KMS-11 (cell line): ENCODE data around the gene DNAJC16.

Experiments
- H2AFZ ChIP-seq: fragments of 200-600 bp; sonication (generic); 2 replicates; pipeline ENCODE4 v1.6.1; 2016; ENCODE audit warnings: antibody characterized with exemption, mixed run types, low read depth
- H3K27ac ChIP-seq: fragments of 200-600 bp; sonication (generic); 2 replicates; pipeline ENCODE4 v1.6.1; 2016; ENCODE audit warnings: mild to moderate bottlenecking, mixed run types
- H3K27me3 ChIP-seq: fragments of 200-600 bp; sonication (generic); 2 replicates; pipeline ENCODE4 v1.6.1; 2017; ENCODE audit warnings: mild to moderate bottlenecking, low read depth, mixed run types, moderate library complexity; ENCODE audit not compliant: insufficient read depth
- H3K36me3 ChIP-seq: fragments of 200-600 bp; sonication (generic); 2 replicates; pipeline ENCODE4 v1.6.1; 2017; ENCODE audit warnings: mild to moderate bottlenecking, mixed run types; ENCODE audit not compliant: insufficient read depth
- H3K4me1 ChIP-seq: fragments of 200-600 bp; sonication (generic); 2 replicates; pipeline ENCODE4 v1.6.1; 2016; ENCODE audit warnings: mild to moderate bottlenecking, low read depth, mixed run types; ENCODE audit not compliant: poor library complexity, severe bottlenecking
- H3K4me2 ChIP-seq: fragments of 200-600 bp; sonication (generic); 2 replicates; pipeline ENCODE4 v1.7.0; 2016; ENCODE audit warnings: mild to moderate bottlenecking, mixed run types
- H3K4me3 ChIP-seq: fragments of 200-600 bp; sonication (generic); IDR thresholded peaks from 2 replicates; pipeline ENCODE4 v1.6.1; 2017; ENCODE audit warnings: low read depth, low read length, mixed read lengths; ENCODE audit not compliant: insufficient read depth
- H3K79me2 ChIP-seq: fragments of 200-600 bp; sonication (generic); 2 replicates; pipeline ENCODE4 v1.6.1; 2016; ENCODE audit warnings: low read depth, mixed run types; ENCODE audit not compliant: insufficient read depth
- H3K9ac ChIP-seq: fragments of 200-600 bp; sonication (generic); 2 replicates; pipeline ENCODE4 v1.6.1; 2016; ENCODE audit warnings: mild to moderate bottlenecking, mixed run types
- H4K20me1 ChIP-seq: fragments of 200-600 bp; sonication (generic); 2 replicates; pipeline ENCODE4 v1.6.1; 2016; ENCODE audit warnings: mild to moderate bottlenecking, mixed run types; ENCODE audit not compliant: insufficient read depth
- CTCF ChIP-seq: fragments of 200-600 bp; sonication (generic); conservative IDR thresholded peaks from 2 replicates; pipeline ENCODE4 v1.6.1; 2017; ENCODE audit warnings: low read depth, mild to moderate bottlenecking, antibody characterized with exemption, low read length, moderate library complexity, mixed read lengths

Gene DNAJC16

DNA sequence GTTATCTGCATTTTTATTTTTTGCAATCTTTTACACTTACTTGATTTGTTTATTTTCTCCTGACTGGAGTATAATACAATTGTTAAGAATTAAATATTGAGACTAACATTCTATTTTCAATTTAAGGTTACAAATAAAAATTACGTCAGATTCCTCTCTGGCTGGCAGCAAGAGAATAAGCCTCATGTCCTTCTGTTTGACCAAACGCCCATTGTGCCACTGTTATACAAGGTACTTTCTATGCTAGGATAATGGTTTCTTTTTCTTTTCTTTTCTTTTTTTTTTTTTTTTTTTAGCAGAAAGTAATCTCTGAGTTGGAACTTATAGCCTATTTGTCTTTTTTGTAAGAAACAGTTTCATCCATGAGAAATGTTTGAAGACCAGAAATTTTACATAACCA lies 20.0 kb downstream of the DNAJC16 start:
- Histone ChIP-seq H2AFZ (no peak overlapping the region), H3K4me3 (no peak overlapping the region), H3K4me2 (no peak overlapping the region), H3K27ac (no peak overlapping the region), H4K20me1 (no peaks in the 10 kb centered on the region), H3K79me2 (no peaks in the 10 kb centered on the region), H3K36me3 (no peaks in the 10 kb centered on the region), H3K27me3 (no peaks in the 10 kb centered on the region), H3K9ac (no peak overlapping the region), H3K4me1 (peaks cover 29% of the 10 kb centered on the region)
- no peak for TF ChIP-seq CTCF

DNA sequence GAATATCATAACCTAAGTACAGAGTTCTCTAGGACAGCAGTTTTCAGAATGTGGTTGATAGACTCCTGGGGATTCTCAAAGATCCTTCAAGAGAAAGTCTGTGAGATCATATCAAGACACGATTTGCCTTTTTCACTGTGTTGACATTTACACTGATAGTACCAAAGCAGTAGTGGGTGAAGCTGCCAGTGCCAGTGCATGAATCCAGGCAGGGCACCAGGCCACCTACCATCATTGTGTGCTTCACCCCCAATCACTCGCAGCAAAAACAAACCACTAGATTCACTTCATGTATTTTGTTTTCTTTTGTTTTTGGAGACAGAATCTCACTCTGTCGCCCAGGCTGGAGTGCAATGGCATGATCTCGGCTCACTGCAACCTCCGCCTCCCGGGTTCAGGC lies 23.9 kb downstream of the DNAJC16 start:
- no peak overlapping the region for H2AFZ ChIP-seq
- no peak overlapping the region for H3K4me2 ChIP-seq
- peaks cover 29% of the 10 kb centered on the region for H3K4me1 ChIP-seq
- no peaks in the 10 kb centered on the region for H4K20me1 ChIP-seq
- H3K9ac ChIP-seq = no peak overlapping the region
- H3K27ac ChIP-seq = no peak overlapping the region
- H3K27me3 ChIP-seq = no peaks in the 10 kb centered on the region
- H3K79me2 ChIP-seq = no peaks in the 10 kb centered on the region
- no peaks in the 10 kb centered on the region for H3K36me3 ChIP-seq
- TF ChIP-seq CTCF = no peak
- H3K4me3 ChIP-seq = no peak overlapping the region

GRCh38 chr1:15557008-15557407 lies 30.4 kb downstream of the DNAJC16 start:
- H3K36me3 ChIP-seq = no peaks in the 10 kb centered on the region

GRCh38 chr1:15557594-15557993 lies 30.9 kb downstream of the DNAJC16 start:
- H3K4me3 ChIP-seq = no peak overlapping the region
- no peak overlapping the region for H2AFZ ChIP-seq
- H3K9ac ChIP-seq = no peak overlapping the region
- H3K36me3 ChIP-seq = no peaks in the 10 kb centered on the region
- no peaks in the 10 kb centered on the region for H4K20me1 ChIP-seq
- H3K27me3 ChIP-seq = no peaks in the 10 kb centered on the region
- H3K27ac ChIP-seq = no peak overlapping the region
- H3K79me2 ChIP-seq = no peaks in the 10 kb centered on the region
- no peak overlapping the region for H3K4me2 ChIP-seq
- TF ChIP-seq CTCF = no peak
- no peaks in the 10 kb centered on the region for H3K4me1 ChIP-seq

More at GRCh38 chr1:15557008-15557407, 30.4 kb downstream of the DNAJC16 start:
- Histone ChIP-seq H3K4me3 (no peak overlapping the region), H3K4me2 (no peak overlapping the region), H3K27me3 (no peaks in the 10 kb centered on the region), H4K20me1 (no peaks in the 10 kb centered on the region), H3K4me1 (no peaks in the 10 kb centered on the region), H2AFZ (no peak overlapping the region), H3K27ac (no peak overlapping the region), H3K9ac (no peak overlapping the region), H3K79me2 (no peaks in the 10 kb centered on the region)
- no peak for TF ChIP-seq CTCF
